NT2/D1 (cell line): ENCODE measurements around the gene PTPN20.

ENCODE experiments used
- DNase-seq: peaks from one replicate; pipeline ENCODE4 v3.0.0-alpha.2; 2011; ENCODE audit warnings: low read depth, low spot score
- H3K27me3 ChIP-seq: 2 replicates; pipeline ENCODE4 v1.6.0; 2011; ENCODE audit warnings: mild to moderate bottlenecking; ENCODE audit not compliant: insufficient read length, insufficient read depth
- H3K36me3 ChIP-seq: 2 replicates; pipeline ENCODE4 v1.6.1; 2011; ENCODE audit warnings: mild to moderate bottlenecking, low read length, mixed read lengths; ENCODE audit not compliant: insufficient read depth, insufficient read length
- H3K4me1 ChIP-seq: 2 replicates; pipeline ENCODE4 v1.5.1; 2011; ENCODE audit not compliant: insufficient read depth, insufficient read length
- H3K4me3 ChIP-seq: 2 replicates; pipeline ENCODE4 v1.5.1; 2011; ENCODE audit warnings: low read depth; ENCODE audit not compliant: insufficient read length
- H3K9ac ChIP-seq: 2 replicates; pipeline ENCODE4 v1.6.0; 2011; ENCODE audit warnings: low read depth; ENCODE audit not compliant: insufficient read length
- H3K9me3 ChIP-seq: 2 replicates; pipeline ENCODE4 v1.5.1; 2011; ENCODE audit warnings: mild to moderate bottlenecking, low read length; ENCODE audit not compliant: insufficient read depth
- SUZ12 ChIP-seq: IDR thresholded peaks from 2 replicates; pipeline ENCODE4 v1.6.1; 2011; ENCODE audit not compliant: insufficient read length, insufficient read depth; ENCODE audit errors: extremely low read depth
- YY1 ChIP-seq: IDR thresholded peaks from 2 replicates; pipeline ENCODE4 v1.6.1; 2011; ENCODE audit not compliant: insufficient read length, insufficient read depth
- ZNF274 ChIP-seq: IDR thresholded peaks from 2 replicates; pipeline ENCODE4 v1.6.1; 2011; ENCODE audit warnings: mild to moderate bottlenecking, low read depth, low read length

PTPN20 gene

DNA sequence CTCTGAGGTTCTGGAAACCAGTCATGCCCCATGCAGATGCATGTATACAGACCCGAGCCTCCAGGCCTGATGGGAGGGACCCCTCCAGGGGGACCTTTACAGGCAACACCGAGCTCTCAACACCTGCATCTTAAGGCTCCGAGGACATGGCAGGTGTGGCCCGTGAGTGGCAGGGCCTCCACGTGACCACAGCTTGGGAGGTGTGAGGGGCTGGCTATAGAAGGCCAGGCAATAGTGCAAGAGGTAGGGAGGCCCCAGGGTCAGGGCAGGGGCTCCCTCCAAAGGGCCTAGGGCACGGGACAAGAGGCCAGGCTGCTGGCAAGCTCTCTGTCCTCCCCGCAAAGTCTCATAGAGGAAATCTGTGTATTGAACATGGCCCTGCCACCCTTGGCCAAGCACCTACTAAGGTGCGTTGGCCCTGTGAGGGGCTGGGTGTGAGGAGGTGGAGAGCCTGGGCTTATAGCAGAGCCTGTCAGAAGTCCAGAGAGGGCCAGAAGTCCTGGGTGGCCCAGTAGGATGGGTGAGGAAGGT is 134.2 kb downstream of the PTPN20 start:
- no peak for TF ChIP-seq ZNF274
- Histone ChIP-seq H3K9ac (no peak overlapping the region), H3K36me3 (no peaks in the 10 kb centered on the region), H3K4me3 (no peak overlapping the region), H3K9me3 (no peaks in the 10 kb centered on the region), H3K27me3 (no peaks in the 10 kb centered on the region), H3K4me1 (no peaks in the 10 kb centered on the region)
- no peak for DNase-seq

DNA sequence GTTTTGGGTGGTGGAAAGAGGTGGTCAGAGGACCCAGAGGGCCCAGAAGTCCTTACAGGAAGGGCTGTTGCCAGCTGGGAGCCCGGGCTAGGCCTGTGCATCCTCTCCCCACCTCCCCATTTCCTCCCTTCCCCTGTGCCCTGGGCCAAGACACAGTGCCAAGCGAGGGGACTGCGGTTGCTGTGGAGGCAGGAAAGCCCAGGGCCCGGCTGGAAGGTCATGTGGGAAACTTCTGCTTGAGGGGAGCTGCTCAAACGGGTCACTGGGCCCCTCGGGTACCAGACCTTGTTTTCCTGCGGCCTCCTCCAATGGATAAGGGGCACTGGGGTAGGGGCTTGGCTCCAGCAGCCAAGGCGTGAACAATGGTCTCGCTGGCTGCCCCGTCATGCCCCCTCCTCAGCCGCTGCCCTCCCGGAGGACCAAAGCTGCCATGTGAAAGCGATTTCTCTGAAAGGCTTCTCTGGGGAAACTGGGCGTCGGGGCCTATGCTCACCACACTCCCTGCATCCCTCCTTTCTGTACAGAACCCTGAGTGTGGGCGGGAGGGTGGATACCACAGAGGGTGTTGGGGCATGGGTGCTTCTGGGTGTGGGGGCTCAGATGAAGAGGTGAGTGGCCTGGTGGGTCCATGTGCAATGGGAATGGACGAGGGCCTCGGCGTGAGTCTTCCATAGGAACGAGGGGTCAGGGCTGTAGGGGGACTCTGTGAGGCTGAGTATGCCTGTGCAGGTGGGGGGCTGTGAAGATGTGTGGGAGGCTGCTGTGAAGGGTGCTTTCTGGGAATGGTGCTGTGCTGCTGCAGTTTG is 135.3 kb downstream of the PTPN20 start:
- Histone ChIP-seq H3K4me1 (no peaks in the 10 kb centered on the region), H3K9ac (no peak overlapping the region), H3K27me3 (no peaks in the 10 kb centered on the region), H3K36me3 (no peaks in the 10 kb centered on the region), H3K9me3 (no peaks in the 10 kb centered on the region), H3K4me3 (no peak overlapping the region)
- TF ChIP-seq SUZ12 (no peak), ZNF274 (no peak), YY1 (no peak)
- DNase-seq: no peak

DNA sequence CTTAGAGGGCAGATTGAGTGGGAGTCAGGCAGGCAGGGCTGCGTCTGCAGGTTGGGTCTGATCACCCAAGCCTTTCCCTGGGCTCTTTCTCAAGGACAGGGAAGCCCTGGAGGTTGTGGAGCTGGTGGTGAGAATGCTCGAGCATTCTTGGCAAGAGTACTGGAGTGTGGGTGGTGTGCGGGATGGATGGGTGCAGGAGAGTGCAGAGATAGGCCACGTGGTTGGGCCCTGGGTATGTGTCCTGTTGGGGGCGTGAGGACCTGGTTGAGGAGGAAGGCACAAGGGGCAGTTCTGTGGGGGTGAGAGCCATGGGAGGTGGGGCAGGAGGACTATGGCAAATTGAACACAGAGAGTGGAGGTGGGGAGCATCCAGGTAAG is 135.9 kb downstream of the PTPN20 start:
- DNase-seq: no peak
- no peaks in the 10 kb centered on the region for H3K27me3 ChIP-seq
- no peaks in the 10 kb centered on the region for H3K4me1 ChIP-seq
- H3K36me3 ChIP-seq: no peaks in the 10 kb centered on the region
- no peak overlapping the region for H3K9ac ChIP-seq
- TF ChIP-seq ZNF274 (no peak), SUZ12 (no peak), YY1 (no peak)
- no peaks in the 10 kb centered on the region for H3K9me3 ChIP-seq
- H3K4me3 ChIP-seq: no peak overlapping the region

DNA sequence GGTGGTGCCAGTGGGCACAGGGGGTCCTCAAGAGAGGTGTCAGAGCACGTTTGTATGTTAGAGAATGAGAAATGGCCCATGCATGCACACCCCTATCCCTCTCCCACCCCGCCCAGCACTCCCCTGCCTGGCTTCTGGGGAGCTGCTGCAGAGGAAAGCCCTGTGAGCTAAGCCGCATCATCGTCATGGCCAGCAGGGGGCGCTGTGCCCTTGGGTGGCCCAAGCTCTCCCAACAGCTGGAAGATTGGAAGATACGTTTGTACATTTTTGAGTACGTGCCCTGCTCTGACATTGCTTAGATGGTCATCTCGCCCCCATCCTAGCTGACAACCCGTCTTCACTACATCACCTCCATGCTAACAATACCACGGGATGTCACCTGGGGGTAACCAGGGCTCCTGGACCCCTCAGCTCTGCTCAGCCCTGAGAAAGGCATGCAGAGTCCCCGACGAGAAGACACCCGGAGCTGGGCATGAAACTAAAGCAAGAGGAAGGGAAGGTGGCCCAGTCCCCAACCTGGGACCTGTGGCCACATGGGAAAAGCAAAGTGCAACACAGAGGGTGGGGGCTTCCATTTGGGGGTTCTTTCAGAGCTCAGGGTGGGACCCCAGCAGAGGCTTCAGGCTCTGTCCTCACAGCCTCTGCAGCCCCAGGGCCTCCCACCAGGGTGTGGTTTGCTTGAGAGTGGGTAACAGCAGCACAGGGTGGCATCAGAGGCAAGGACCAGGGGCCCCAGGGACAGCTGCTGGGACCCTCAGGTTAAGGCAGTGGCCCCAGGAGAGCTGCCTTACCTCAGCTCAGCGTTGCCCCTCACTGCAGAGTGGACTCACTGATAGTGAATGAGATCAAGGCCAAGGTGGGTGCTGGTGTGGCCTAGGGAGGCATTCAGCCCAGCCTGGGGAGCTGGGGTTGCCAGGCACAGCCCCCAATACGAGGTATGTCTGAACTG is 136.6 kb downstream of the PTPN20 start:
- no peak overlapping the region for H3K9ac ChIP-seq
- TF ChIP-seq SUZ12: no peak
- TF ChIP-seq ZNF274: no peak
- no peak for TF ChIP-seq YY1
- DNase-seq: peak; percentile 38
- H3K4me1 ChIP-seq: no peaks in the 10 kb centered on the region
- H3K36me3 ChIP-seq: no peaks in the 10 kb centered on the region
- H3K27me3 ChIP-seq: no peaks in the 10 kb centered on the region
- H3K9me3 ChIP-seq: no peaks in the 10 kb centered on the region
- H3K4me3 ChIP-seq: no peak overlapping the region

DNA sequence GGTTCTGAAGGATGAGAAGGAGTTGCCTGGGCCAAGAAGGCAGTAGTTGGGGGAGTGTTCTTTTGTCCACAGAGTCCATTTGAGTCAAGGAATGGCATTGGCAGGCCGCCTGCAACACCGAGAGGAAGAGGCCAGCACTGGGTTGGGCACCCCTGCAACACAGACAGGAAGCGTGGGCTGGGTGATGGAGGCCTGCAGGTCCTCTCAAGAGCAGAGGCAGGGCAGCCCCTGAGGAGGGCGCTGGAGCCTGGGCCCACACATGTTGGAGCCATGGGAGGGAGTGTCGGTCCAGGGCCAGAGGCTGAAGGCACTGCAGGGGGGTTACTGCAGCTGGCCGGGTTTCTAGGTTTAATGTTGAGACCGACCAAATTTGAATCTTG is 137.3 kb downstream of the PTPN20 start:
- H3K4me3 ChIP-seq: no peak overlapping the region
- no peaks in the 10 kb centered on the region for H3K9me3 ChIP-seq
- no peak for TF ChIP-seq ZNF274
- no peak for TF ChIP-seq SUZ12
- TF ChIP-seq YY1: no peak
- H3K36me3 ChIP-seq: no peaks in the 10 kb centered on the region
- no peak overlapping the region for H3K9ac ChIP-seq
- no peak for DNase-seq
- no peaks in the 10 kb centered on the region for H3K4me1 ChIP-seq
- H3K27me3 ChIP-seq: no peaks in the 10 kb centered on the region

DNA sequence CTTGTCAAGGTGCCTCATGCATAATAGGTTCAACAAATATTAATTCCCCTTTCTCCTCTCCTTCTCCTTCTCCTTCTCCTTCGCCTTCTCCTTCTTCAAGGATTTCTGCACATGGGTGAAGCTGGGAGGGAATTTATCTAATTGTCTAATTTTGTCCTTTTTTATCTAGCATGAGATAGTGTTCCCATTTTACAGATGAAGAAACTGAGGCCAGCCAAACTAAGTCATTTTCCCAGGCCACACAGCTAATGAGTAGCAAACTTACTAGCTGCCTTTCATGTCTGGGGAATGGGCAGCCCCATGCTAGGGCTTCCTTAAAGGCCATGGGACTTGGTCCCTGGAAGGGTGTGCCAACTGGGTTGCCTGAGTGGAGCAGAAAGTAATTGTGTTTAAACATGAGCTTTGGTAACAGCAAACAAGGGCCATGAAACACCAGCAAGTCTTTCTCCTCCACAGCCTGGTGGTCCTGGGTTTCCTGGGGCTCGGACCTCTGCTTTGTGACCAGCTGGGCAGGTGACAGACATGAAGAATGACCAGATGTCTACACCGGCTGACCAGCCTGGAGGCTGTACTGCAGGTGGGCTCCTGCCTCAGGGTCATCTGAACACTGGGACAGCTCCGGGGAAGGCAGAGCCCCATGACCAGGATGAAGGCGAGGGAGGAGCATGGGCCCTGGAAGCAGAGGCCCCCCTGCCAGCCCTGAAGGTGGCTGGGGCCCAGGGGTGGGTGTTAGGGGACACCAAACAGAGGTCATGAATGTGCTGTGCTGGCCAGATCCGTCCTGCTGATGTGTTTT is 138.0 kb downstream of the PTPN20 start:
- Histone ChIP-seq H3K27me3 (no peaks in the 10 kb centered on the region), H3K9me3 (no peaks in the 10 kb centered on the region), H3K4me3 (no peak overlapping the region), H3K36me3 (no peaks in the 10 kb centered on the region), H3K9ac (no peak overlapping the region), H3K4me1 (no peaks in the 10 kb centered on the region)
- DNase-seq: no peak
- TF ChIP-seq SUZ12 (no peak), YY1 (no peak), ZNF274 (no peak)
